GM19035 (cell line): ENCODE data around the gene ACY1.

ENCODE experiments used
- ATAC-seq: cut with Tn5 transposase; IDR thresholded peaks from one replicate; pipeline ENCODE4 v1.9.1; 2021; ENCODE audit not compliant: unreplicated experiment

The ACY1 gene

GRCh38 chr3:52004163-52004787, 20.9 kb downstream of the ACY1 start:
- ATAC-seq = no peak

- no peak for ATAC-seq
Measured at GRCh38 chr3:52004906-52005395, 21.6 kb downstream of the ACY1 start.

GRCh38 chr3:52005571-52005986, 22.2 kb downstream of the ACY1 start:
- no peak for ATAC-seq

- ATAC-seq = no peak
Measured at GRCh38 chr3:52006017-52006819, 22.9 kb downstream of the ACY1 start.

GRCh38 chr3:52006820-52007133, 23.4 kb downstream of the ACY1 start:
- ATAC-seq = no peak

- ATAC-seq = no peak
Measured at GRCh38 chr3:52007291-52007690, 24.0 kb downstream of the ACY1 start.

- no peak for ATAC-seq
Measured at GRCh38 chr3:52010431-52010830, 27.1 kb downstream of the ACY1 start.

- ATAC-seq = no peak
Measured at GRCh38 chr3:52012699-52013098, 29.4 kb downstream of the ACY1 start.

GRCh38 chr3:52013802-52014598, 30.7 kb downstream of the ACY1 start:
- ATAC-seq = no peak

GRCh38 chr3:52014613-52015012, 31.3 kb downstream of the ACY1 start:
- ATAC-seq = no peak

- ATAC-seq = no peak
Measured at GRCh38 chr3:52015438-52016228, 32.3 kb downstream of the ACY1 start.

GRCh38 chr3:52017586-52017985, 34.3 kb downstream of the ACY1 start:
- no peak for ATAC-seq

- ATAC-seq = no peak
Measured at GRCh38 chr3:52018319-52019000, 35.1 kb downstream of the ACY1 start.

- no peak for ATAC-seq
Measured at GRCh38 chr3:52019352-52020080, 36.2 kb downstream of the ACY1 start.

GRCh38 chr3:52020796-52021195, 37.5 kb downstream of the ACY1 start:
- ATAC-seq = no peak

GRCh38 chr3:52021489-52022268, 38.3 kb downstream of the ACY1 start:
- no peak for ATAC-seq

- ATAC-seq = no peak
Measured at GRCh38 chr3:52022323-52023100, 39.2 kb downstream of the ACY1 start.

GRCh38 chr3:52023101-52023770, 39.9 kb downstream of the ACY1 start:
- ATAC-seq = no peak
